ENCODE results near the gene CHD5.

The CHD5 gene

DNA sequence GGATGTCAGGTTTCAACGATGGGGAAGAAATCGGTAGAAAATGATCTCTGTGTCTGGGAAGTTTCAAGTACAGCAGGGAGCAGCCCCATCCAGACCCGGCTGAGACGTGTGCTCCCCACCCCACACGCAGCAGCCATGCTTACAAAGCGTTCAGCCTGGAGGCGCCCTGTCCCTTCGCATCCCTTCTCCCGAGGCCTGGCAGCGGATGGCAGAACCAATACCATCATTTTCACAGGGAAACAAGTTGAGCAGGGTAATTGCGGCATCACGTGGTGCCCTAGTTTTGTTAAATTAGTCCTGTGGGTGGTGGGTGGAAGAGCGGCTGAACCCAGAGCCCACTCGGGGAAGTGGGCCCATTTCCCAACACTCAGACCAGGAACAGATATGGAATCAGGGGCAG is 110.5 kb downstream of the CHD5 start:
- H4K20me1 ChIP-seq (ENCODE audit: insufficient read depth, low read length, poor library complexity, severe bottlenecking) = peaks cover 26% of the 10 kb centered on the region
- H3K9ac ChIP-seq (ENCODE audit: low read depth, low read length, poor library complexity, severe bottlenecking) = no peak overlapping the region
- no peaks in the 10 kb centered on the region for H3K9me2 ChIP-seq (replicated peaks; ENCODE audit: low read depth, low read length)
- H3K4me1 ChIP-seq (ENCODE audit: insufficient read depth, low read length, poor library complexity, severe bottlenecking) = no peaks in the 10 kb centered on the region
- no peak overlapping the region for H3K4me2 ChIP-seq (ENCODE audit: low read depth, low read length, poor library complexity, severe bottlenecking)
- H3K36me3 ChIP-seq (ENCODE audit: insufficient read depth, low read length) = peaks cover 88% of the 10 kb centered on the region; the same call in 1 of the 2 replicates
- no peaks in the 10 kb centered on the region for H3F3A ChIP-seq (ENCODE audit: low read depth)
- H2AFZ ChIP-seq (ENCODE audit: low read length) = no peak overlapping the region
- no peaks in the 10 kb centered on the region for H3K9me3 ChIP-seq (ENCODE audit: insufficient read depth, low read depth, low read length)
- TF ChIP-seq EZH2phosphoT487 (IDR thresholded peaks at IDR 0.05; ENCODE audit: borderline replicate concordance) = no peak
- TF ChIP-seq, protein P1, sequence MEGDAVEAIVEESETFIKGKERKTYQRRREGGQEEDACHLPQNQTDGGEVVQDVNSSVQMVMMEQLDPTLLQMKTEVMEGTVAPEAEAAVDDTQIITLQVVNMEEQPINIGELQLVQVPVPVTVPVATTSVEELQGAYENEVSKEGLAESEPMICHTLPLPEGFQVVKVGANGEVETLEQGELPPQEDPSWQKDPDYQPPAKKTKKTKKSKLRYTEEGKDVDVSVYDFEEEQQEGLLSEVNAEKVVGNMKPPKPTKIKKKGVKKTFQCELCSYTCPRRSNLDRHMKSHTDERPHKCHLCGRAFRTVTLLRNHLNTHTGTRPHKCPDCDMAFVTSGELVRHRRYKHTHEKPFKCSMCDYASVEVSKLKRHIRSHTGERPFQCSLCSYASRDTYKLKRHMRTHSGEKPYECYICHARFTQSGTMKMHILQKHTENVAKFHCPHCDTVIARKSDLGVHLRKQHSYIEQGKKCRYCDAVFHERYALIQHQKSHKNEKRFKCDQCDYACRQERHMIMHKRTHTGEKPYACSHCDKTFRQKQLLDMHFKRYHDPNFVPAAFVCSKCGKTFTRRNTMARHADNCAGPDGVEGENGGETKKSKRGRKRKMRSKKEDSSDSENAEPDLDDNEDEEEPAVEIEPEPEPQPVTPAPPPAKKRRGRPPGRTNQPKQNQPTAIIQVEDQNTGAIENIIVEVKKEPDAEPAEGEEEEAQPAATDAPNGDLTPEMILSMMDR (conservative IDR thresholded peaks at IDR 0.05; ENCODE audit: low read length) = no peak
- no peak overlapping the region for H3K4me3 ChIP-seq (ENCODE audit: low read length, poor library complexity, severe bottlenecking)
- H3K27me3 ChIP-seq (ENCODE audit: insufficient read depth, low read length, poor library complexity, severe bottlenecking) = no peaks in the 10 kb centered on the region
- peaks cover 8% of the 10 kb centered on the region; the same call in 1 of the 2 replicates for H3K79me2 ChIP-seq (ENCODE audit: insufficient read depth, low read length)

DNA sequence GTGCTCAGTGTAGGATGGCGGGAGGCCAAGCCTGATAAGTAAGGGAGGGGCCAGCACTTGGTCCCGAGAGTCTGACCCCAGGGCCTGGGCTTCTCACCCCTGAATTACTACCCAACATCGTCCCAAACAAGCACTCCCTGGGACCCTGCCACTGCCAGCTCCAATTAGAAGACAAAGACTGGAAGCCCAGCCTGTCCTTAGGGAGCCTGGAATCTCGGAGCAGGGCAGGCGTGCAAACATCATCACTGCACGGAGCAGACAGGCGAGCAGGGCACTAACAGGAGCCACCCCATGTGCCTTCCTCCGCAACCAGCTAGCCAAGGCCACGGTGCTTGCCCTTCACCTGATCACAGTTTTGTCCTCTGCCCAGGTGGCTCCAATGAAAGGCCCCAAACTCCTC is 111.2 kb downstream of the CHD5 start:
- no peaks in the 10 kb centered on the region for H3K4me1 ChIP-seq (ENCODE audit: insufficient read depth, low read length, poor library complexity, severe bottlenecking)
- no peaks in the 10 kb centered on the region for H3F3A ChIP-seq (ENCODE audit: low read depth)
- H3K4me2 ChIP-seq (ENCODE audit: low read depth, low read length, poor library complexity, severe bottlenecking) = no peak overlapping the region
- TF ChIP-seq EZH2phosphoT487 (IDR thresholded peaks at IDR 0.05; ENCODE audit: borderline replicate concordance) = no peak
- TF ChIP-seq, protein P1 (conservative IDR thresholded peaks at IDR 0.05; ENCODE audit: low read length) = no peak
- H3K9me3 ChIP-seq (ENCODE audit: insufficient read depth, low read depth, low read length) = no peaks in the 10 kb centered on the region
- no peak overlapping the region for H3K9ac ChIP-seq (ENCODE audit: low read depth, low read length, poor library complexity, severe bottlenecking)
- no peak overlapping the region for H3K4me3 ChIP-seq (ENCODE audit: low read length, poor library complexity, severe bottlenecking)
- H3K36me3 ChIP-seq (ENCODE audit: insufficient read depth, low read length) = peaks cover 88% of the 10 kb centered on the region; the same call in 1 of the 2 replicates
- no peak overlapping the region for H2AFZ ChIP-seq (ENCODE audit: low read length)
- H4K20me1 ChIP-seq (ENCODE audit: insufficient read depth, low read length, poor library complexity, severe bottlenecking) = peaks cover 26% of the 10 kb centered on the region
- no peaks in the 10 kb centered on the region for H3K9me2 ChIP-seq (replicated peaks; ENCODE audit: low read depth, low read length)
- peaks cover 11% of the 10 kb centered on the region; the same call in 1 of the 2 replicates for H3K79me2 ChIP-seq (ENCODE audit: insufficient read depth, low read length)
- H3K27me3 ChIP-seq (ENCODE audit: insufficient read depth, low read length, poor library complexity, severe bottlenecking) = no peaks in the 10 kb centered on the region

DNA sequence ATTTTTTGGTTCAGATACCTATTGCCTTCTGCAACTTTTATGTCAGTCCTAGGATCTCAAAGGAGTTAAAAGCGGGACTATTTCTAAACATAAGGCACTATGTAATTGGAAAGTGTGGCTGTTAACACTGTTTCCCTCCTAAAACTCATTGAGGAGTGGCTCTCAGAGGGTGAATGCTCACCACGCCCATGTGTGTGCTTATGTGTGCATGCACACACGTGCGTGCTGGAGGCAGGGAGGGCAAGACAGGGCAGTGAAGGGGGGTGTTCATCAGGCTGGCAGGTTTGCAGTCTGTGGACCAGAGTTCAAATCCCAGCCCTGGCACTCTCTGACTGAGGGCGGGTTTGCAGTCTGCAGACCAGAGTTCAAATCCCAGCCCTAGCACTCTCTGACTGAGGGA is 112.0 kb downstream of the CHD5 start:
- Histone ChIP-seq H4K20me1 (ENCODE audit: insufficient read depth, low read length, poor library complexity, severe bottlenecking) (peaks cover 26% of the 10 kb centered on the region), H3K4me1 (ENCODE audit: insufficient read depth, low read length, poor library complexity, severe bottlenecking) (no peaks in the 10 kb centered on the region), H3K4me3 (ENCODE audit: low read length, poor library complexity, severe bottlenecking) (no peak overlapping the region), H3K79me2 (ENCODE audit: insufficient read depth, low read length) (peaks cover 15% of the 10 kb centered on the region; the same call in 1 of the 2 replicates), H2AFZ (ENCODE audit: low read length) (no peak overlapping the region), H3K36me3 (ENCODE audit: insufficient read depth, low read length) (peaks cover 84% of the 10 kb centered on the region; the same call in 1 of the 2 replicates), H3K4me2 (ENCODE audit: low read depth, low read length, poor library complexity, severe bottlenecking) (no peak overlapping the region), H3K9me2 (replicated peaks; ENCODE audit: low read depth, low read length) (no peaks in the 10 kb centered on the region), H3K9me3 (ENCODE audit: insufficient read depth, low read depth, low read length) (no peaks in the 10 kb centered on the region), H3K9ac (ENCODE audit: low read depth, low read length, poor library complexity, severe bottlenecking) (no peak overlapping the region), H3F3A (ENCODE audit: low read depth) (no peaks in the 10 kb centered on the region), H3K27me3 (ENCODE audit: insufficient read depth, low read length, poor library complexity, severe bottlenecking) (no peaks in the 10 kb centered on the region)
- TF ChIP-seq, protein P1 (conservative IDR thresholded peaks at IDR 0.05; ENCODE audit: low read length) = no peak
- no peak for TF ChIP-seq EZH2phosphoT487 (IDR thresholded peaks at IDR 0.05; ENCODE audit: borderline replicate concordance)

Data from Loucy (cell line).